ENCODE data around the gene AADAC.
"Not testable (repeated sequence)": the region's sequence is repeated elsewhere in the genome, so short reads cannot be mapped to it uniquely, and the experiment has no call there.

AADAC gene

GRCh38 chr3:151813799-151814198 lies at the start of gene AADAC:
AADAC (plus strand) TSS chr3:151814116; CDS start chr3:151814163, 47 bp downstream.
- DNase-seq (ENCODE audit: extremely low read depth, low read depth): no peak

GRCh38 chr3:151764699-151765098 lies 49.2 kb upstream of the AADAC start:
- DNase-seq (ENCODE audit: extremely low read depth, low read depth); H3K4me3 ChIP-seq (replicated peaks; ENCODE audit: low read depth, low read length): not testable (repeated sequence)

More at GRCh38 chr3:151813799-151814198, at the start of gene AADAC:
- TF ChIP-seq CTCF (IDR thresholded peaks at IDR 0.05; ENCODE audit: low read depth, low read length, missing control alignments): no peak
- no peak within 1 kb of the TSS for H3K4me3 ChIP-seq (replicated peaks; ENCODE audit: low read depth, low read length)

GRCh38 chr3:151765685-151766084 lies 48.2 kb upstream of the AADAC start:
- no peak for DNase-seq (ENCODE audit: extremely low read depth, low read depth)

GRCh38 chr3:151766454-151766853 lies 47.5 kb upstream of the AADAC start:
- H3K4me3 ChIP-seq (replicated peaks; ENCODE audit: low read depth, low read length): no peak overlapping the region
- DNase-seq (ENCODE audit: extremely low read depth, low read depth): no peak
- no peak for TF ChIP-seq CTCF (IDR thresholded peaks at IDR 0.05; ENCODE audit: low read depth, low read length, missing control alignments)

More at GRCh38 chr3:151765685-151766084, 48.2 kb upstream of the AADAC start:
- no peak for TF ChIP-seq CTCF (IDR thresholded peaks at IDR 0.05; ENCODE audit: low read depth, low read length, missing control alignments)
- no peak overlapping the region for H3K4me3 ChIP-seq (replicated peaks; ENCODE audit: low read depth, low read length)

GRCh38 chr3:151768393-151768930 lies 45.5 kb upstream of the AADAC start:
- no peak for DNase-seq (ENCODE audit: extremely low read depth, low read depth)
- no peak overlapping the region for H3K4me3 ChIP-seq (replicated peaks; ENCODE audit: low read depth, low read length)
- no peak for TF ChIP-seq CTCF (IDR thresholded peaks at IDR 0.05; ENCODE audit: low read depth, low read length, missing control alignments)

GRCh38 chr3:151769175-151769574 lies 44.7 kb upstream of the AADAC start:
- no peak for TF ChIP-seq CTCF (IDR thresholded peaks at IDR 0.05; ENCODE audit: low read depth, low read length, missing control alignments)
- DNase-seq (ENCODE audit: extremely low read depth, low read depth): no peak

GRCh38 chr3:151770956-151771355 lies 43.0 kb upstream of the AADAC start:
- DNase-seq (ENCODE audit: extremely low read depth, low read depth): no peak
- no peak overlapping the region for H3K4me3 ChIP-seq (replicated peaks; ENCODE audit: low read depth, low read length)
- no peak for TF ChIP-seq CTCF (IDR thresholded peaks at IDR 0.05; ENCODE audit: low read depth, low read length, missing control alignments)

More at GRCh38 chr3:151769175-151769574, 44.7 kb upstream of the AADAC start:
- no peak overlapping the region for H3K4me3 ChIP-seq (replicated peaks; ENCODE audit: low read depth, low read length)

Data from HFF-Myc (cell line).